Muscle of leg (tissue), 11 donors: Measurements from ENCODE around the gene EMCN. TPM values are rescaled to one million over a fixed set of nuclear protein-coding genes. Genes with fewer than 3 reads are reported as not detected.

Experiments
- DNase-seq: peaks from one replicate; pipeline ENCODE4 v3.0.0; 2013
- H3K27ac ChIP-seq: one replicate; pipeline ENCODE4 v1.5.1; 2013; ENCODE audit warnings: mild to moderate bottlenecking, low read length, control low read depth
- H3K27me3 ChIP-seq: one replicate; pipeline ENCODE4 v1.6.1; 2013; ENCODE audit warnings: low read length; ENCODE audit not compliant: control insufficient read depth, insufficient read depth
- H3K36me3 ChIP-seq: one replicate; pipeline ENCODE4 v1.6.1; 2013; ENCODE audit warnings: low read length; ENCODE audit not compliant: control insufficient read depth, insufficient read depth
- H3K4me1 ChIP-seq: one replicate; pipeline ENCODE4 v1.6.1; 2013; ENCODE audit warnings: low read length; ENCODE audit not compliant: control insufficient read depth, insufficient read depth
- H3K4me3 ChIP-seq: one replicate; pipeline ENCODE4 v1.5.1; 2013; ENCODE audit warnings: low read length, control low read depth
- H3K9me3 ChIP-seq: replicated peaks from 2 replicates; pipeline ENCODE4 v1.6.1; 2013; ENCODE audit warnings: low read depth, low read length; ENCODE audit not compliant: control insufficient read depth
- WGBS: methylation state at CpG from one replicate; pipeline ENCODE4 v1.1.5; 2013; ENCODE audit warnings: missing lambda C conversion rate; ENCODE audit not compliant: insufficient coverage; 5-methylcytosine and 5-hydroxymethylcytosine counted together
- polyA plus RNA-seq, 8 donors: library from polyadenylated mRNA; unstranded; fragments of 120-200 nt; gene quantifications; one replicate each; pipeline versions ENCODE4 v1.2.1 to v1.2.3, GENCODE V29; 2013; ENCODE audit warnings: inconsistent platforms in 1 of 8, low replicate concordance in 1 of 8; ENCODE audit not compliant: insufficient read length in 8 of 8, insufficient read depth in 1 of 8
- total RNA-seq: library from RNA; stranded (reverse); fragments of 120-200 nt; gene quantifications from one replicate; pipeline ENCODE4 v1.2.4, GENCODE V29; 2013

The EMCN gene
- total and polyA plus RNA-seq, 9 donors = 25.0 to 36.1 (median 31.1) TPM

DNA sequence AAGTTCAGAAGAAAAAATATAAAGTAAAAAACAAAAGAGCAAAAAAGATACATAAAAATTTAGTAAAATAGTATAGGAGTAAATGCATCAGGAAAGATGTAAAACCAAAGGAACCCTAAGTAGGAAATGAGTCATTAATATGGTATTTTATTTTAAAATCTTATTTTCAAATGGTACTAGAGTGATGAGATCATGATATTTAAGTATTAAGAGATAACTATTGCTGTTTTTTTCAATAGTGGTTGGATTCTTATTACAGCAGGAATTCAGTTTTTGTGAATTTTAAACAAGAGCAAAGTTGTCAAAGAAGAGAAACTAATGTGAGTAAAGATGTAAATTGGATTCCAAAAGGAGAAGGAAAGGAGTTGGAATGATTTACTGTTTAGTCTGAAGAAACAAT lies 20.0 kb downstream of the EMCN start:
- no peak overlapping the region for H3K27ac ChIP-seq
- H3K27me3 ChIP-seq = no peaks in the 10 kb centered on the region
- H3K36me3 ChIP-seq = no peaks in the 10 kb centered on the region
- no peaks in the 10 kb centered on the region for H3K9me3 ChIP-seq
- H3K4me3 ChIP-seq = no peak overlapping the region
- DNase-seq = no peak
- H3K4me1 ChIP-seq = no peaks in the 10 kb centered on the region

DNA sequence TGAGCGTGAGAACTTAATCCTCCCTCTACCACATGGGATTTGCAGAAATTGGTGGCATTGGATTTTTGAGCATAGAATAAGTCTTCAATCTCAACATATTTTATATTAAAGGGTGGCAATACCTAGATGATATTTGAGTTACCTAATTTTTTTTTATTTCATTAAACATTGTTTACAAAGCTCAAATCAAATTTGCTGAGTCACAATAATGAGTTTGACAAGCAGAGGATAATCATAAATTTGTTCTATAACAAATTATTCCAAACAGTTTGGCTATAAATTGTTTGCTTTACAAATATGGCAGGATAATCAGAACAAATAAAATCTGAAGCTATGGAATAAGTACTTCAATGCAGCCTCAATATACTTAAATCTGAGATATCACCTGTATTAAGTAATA lies 22.7 kb downstream of the EMCN start:
- no peak overlapping the region for H3K27ac ChIP-seq
- H3K4me3 ChIP-seq = no peak overlapping the region
- no peak for DNase-seq
- H3K27me3 ChIP-seq = no peaks in the 10 kb centered on the region
- no CpG with 5 or more reads among the region's 1 CpG for WGBS
- no peaks in the 10 kb centered on the region for H3K4me1 ChIP-seq
- peaks cover 7% of the 10 kb centered on the region for H3K9me3 ChIP-seq
- no peaks in the 10 kb centered on the region for H3K36me3 ChIP-seq

DNA sequence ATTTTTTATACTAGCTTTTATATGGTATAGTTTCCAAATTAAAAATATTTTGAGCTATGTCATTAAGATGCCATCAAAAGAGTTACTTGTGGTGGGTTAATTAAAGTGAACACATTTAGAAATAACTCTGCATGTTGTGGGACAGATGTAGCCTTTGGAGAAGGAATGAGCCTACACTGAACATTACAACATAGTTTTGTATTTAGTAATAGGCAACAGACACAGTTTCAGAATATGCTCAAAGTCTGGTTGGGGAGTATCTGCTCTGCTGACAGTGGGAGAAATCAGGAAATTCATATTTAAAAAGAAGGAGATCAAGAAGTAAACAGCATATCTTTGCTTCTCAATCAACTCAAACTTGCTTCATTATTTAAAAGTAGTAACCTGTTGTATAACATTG lies 23.7 kb downstream of the EMCN start:
- no peaks in the 10 kb centered on the region for H3K4me1 ChIP-seq
- no peak overlapping the region for H3K27ac ChIP-seq
- peaks cover 7% of the 10 kb centered on the region for H3K9me3 ChIP-seq
- no peaks in the 10 kb centered on the region for H3K27me3 ChIP-seq
- no peaks in the 10 kb centered on the region for H3K36me3 ChIP-seq
- no peak overlapping the region for H3K4me3 ChIP-seq
- DNase-seq = no peak

DNA sequence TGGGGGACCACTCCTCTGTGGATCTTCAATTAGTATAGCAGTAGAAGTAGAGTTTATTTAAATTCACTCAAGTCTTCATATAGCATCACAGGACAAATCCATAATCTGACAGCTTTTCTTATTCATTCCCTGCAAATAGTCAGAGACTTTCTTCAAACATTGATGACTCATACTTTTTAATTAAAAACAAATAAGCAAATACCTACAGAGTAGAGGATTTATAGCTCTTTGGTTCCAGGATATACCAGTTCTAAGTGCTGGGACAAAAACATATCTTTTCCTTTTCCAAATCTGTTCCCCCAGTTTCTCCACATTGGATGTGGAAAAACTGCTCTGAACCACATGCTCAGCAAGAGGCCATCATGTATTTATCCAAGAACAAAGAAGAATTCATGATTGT lies 24.1 kb downstream of the EMCN start:
- Histone ChIP-seq H3K27me3 (no peaks in the 10 kb centered on the region), H3K4me1 (no peaks in the 10 kb centered on the region), H3K27ac (no peak overlapping the region), H3K4me3 (no peak overlapping the region), H3K9me3 (peaks cover 7% of the 10 kb centered on the region), H3K36me3 (no peaks in the 10 kb centered on the region)
- no peak for DNase-seq

DNA sequence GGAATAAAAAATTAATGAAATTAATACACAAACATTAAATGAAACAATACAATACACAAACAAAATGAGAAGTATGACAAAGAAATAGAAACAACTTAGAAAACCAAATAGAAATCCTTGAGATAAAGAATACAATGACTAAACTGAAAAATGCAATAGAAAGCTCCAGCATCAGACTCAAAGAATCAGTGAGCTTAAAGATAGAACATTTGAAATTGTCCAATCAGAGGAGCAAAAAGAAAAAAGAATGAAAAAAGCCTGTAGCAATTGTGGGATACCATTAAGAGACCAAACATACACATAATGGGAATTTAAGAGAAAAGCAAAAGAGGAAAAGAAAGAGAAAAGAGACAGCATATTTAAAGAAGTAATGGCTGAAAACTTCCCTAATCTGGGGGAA lies 25.7 kb downstream of the EMCN start:
- Histone ChIP-seq H3K36me3 (no peaks in the 10 kb centered on the region), H3K27me3 (no peaks in the 10 kb centered on the region), H3K27ac (no peak overlapping the region), H3K9me3 (peaks cover 7% of the 10 kb centered on the region), H3K4me3 (no peak overlapping the region), H3K4me1 (no peaks in the 10 kb centered on the region)
- no peak for DNase-seq

DNA sequence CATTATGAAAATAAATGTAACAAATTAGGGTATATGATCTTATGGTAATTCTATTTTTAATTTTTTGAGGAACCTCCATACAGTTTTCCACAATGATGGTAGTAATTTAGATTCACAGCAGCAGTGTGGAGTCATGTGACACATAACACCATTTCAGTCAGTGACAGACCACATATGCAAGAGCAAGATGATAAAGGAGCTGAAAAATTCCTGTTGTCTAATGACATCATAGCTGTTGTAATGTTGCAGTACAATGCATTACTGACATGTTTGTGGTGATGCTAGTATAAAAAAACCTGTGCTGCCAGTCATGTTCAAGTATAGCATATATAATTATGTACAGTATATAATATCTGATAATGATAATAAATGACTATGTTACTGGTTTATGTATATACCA lies 28.5 kb downstream of the EMCN start:
- Histone ChIP-seq H3K9me3 (peaks cover 7% of the 10 kb centered on the region), H3K27me3 (no peaks in the 10 kb centered on the region), H3K36me3 (no peaks in the 10 kb centered on the region), H3K4me3 (no peak overlapping the region), H3K4me1 (no peaks in the 10 kb centered on the region), H3K27ac (no peak overlapping the region)
- DNase-seq = no peak

DNA sequence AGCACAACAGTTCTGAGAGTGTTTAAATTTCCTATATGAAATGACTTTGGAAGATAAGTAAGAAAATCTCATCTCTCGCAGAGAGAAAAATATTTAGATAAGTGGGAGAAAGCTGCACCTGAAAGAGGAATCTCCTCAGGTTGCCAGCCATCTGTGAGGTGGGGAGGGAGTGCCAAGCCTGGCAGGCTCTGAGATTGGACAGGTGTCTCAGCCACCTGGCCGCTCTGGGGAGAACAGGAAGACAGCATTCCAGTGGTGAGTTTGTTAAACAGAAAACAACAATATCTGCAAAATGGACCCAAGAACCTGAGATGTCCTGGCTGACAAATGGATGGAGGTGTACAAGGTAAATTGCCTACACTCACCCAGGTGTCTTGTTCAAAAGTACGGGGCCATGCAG lies 31.3 kb downstream of the EMCN start:
- no peak for DNase-seq
- no peak overlapping the region for H3K27ac ChIP-seq
- H3K27me3 ChIP-seq = no peaks in the 10 kb centered on the region
- WGBS = 80% methylated on average over 1 of the region's 3 CpGs
- H3K9me3 ChIP-seq = peaks cover 3% of the 10 kb centered on the region
- no peaks in the 10 kb centered on the region for H3K4me1 ChIP-seq
- no peaks in the 10 kb centered on the region for H3K36me3 ChIP-seq
- no peak overlapping the region for H3K4me3 ChIP-seq

DNA sequence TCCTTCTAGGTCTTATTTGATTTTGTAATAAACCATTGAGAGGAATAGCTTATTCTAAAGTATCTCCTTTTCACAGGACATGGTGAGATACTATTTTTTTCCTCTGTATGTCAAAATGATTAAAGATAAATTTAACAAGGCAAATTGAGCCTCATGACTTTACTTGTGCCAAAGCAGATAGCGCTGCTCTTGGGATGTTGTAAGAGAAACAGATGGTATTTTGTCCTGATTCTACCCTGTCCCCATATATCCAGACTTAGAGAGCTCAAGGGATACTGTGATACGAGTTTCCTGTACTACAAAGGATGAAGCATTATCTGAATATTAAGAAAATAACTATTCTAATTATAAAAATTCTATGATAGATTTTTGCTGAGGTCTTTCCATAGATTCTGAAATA lies 34.0 kb downstream of the EMCN start:
- no peaks in the 10 kb centered on the region for H3K36me3 ChIP-seq
- DNase-seq = no peak
- H3K27ac ChIP-seq = no peak overlapping the region
- no CpG with 5 or more reads among the region's 2 CpGs for WGBS
- H3K4me1 ChIP-seq = no peaks in the 10 kb centered on the region
- no peak overlapping the region for H3K4me3 ChIP-seq
- no peaks in the 10 kb centered on the region for H3K27me3 ChIP-seq
- H3K9me3 ChIP-seq = no peaks in the 10 kb centered on the region

DNA sequence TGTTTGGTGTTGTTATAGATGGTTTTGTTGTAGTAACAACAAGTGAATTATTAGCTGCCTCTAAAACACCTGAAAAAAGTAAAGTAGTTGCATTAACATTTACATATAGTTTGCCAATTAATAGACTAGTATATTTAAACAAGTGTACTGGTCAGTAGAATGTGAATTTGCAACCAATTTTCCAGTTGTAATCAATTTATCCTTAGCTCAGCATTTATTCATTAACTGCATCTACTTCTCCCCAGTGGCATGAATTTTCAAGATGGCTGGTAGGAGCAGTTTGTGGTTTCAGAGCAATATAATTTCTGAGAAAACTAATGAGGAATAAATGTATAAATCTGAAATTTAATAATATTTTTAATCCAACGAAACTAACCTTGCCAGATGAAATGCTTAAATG lies 37.9 kb downstream of the EMCN start:
- no CpG with 5 or more reads among the region's 1 CpG for WGBS
- H3K4me1 ChIP-seq = no peaks in the 10 kb centered on the region

DNA sequence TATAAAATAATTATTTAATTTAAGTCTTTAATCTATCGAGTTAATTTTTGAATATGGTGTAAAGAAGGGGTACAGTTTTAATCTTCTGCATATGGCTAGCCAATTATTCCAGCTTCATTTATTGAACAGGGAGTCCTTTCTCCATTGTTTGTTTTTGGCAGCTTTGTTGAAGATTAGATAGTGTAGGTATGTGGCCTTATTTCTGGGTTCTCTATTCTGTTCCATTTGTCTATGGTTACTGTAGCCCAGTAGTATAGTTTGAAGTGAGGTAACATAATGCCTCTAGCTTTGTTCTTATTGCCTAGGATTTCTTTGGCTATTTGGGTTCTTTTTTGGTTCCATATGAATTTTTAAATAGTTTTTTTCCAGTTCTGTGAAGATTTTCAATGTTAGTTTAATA lies 48.3 kb downstream of the EMCN start:
- Histone ChIP-seq H3K36me3 (no peaks in the 10 kb centered on the region), H3K4me1 (no peaks in the 10 kb centered on the region), H3K4me3 (no peak overlapping the region), H3K27ac (no peak overlapping the region), H3K9me3 (no peaks in the 10 kb centered on the region), H3K27me3 (no peaks in the 10 kb centered on the region)
- no CpG with 5 or more reads among the region's 1 CpG for WGBS
- DNase-seq = no peak

More for the DNA sequence above, 37.9 kb downstream of the EMCN start:
- no peaks in the 10 kb centered on the region for H3K27me3 ChIP-seq
- H3K27ac ChIP-seq = no peak overlapping the region
- H3K4me3 ChIP-seq = no peak overlapping the region
- no peaks in the 10 kb centered on the region for H3K36me3 ChIP-seq
- no peak for DNase-seq
- no peaks in the 10 kb centered on the region for H3K9me3 ChIP-seq

DNA sequence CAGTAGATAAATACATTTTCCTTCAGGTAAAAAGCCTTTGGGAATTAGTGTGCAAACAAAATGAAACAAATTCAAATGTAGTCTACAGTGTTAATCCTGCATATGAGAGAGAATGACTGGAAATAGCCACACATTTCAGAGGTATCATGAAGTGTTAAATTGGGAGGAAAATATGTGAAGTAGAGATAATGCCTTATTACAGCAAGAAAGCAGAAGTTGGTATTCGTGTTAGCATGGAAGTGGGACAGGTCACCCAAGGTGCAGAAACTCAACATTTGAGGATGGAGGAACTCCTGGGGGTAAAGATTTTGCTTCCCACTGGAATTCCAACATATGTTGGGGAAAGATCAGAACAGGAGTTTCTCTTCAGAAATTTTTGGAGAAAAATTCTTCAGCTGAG lies 51.3 kb downstream of the EMCN start:
- H3K4me1 ChIP-seq = no peaks in the 10 kb centered on the region
- no peak overlapping the region for H3K4me3 ChIP-seq
- H3K9me3 ChIP-seq = no peaks in the 10 kb centered on the region
- H3K27me3 ChIP-seq = no peaks in the 10 kb centered on the region
- DNase-seq = no peak
- no CpG with 5 or more reads among the region's 1 CpG for whole genome bisulfite sequencing
- H3K27ac ChIP-seq = no peak overlapping the region
- no peaks in the 10 kb centered on the region for H3K36me3 ChIP-seq
